ENCODE measurements around the gene CNTN4. TPM values are rescaled to one million over a fixed set of nuclear protein-coding genes. Genes with fewer than 3 reads are reported as not detected.

Gene CNTN4
- total and polyA plus RNA-seq, 2 experiments from 2014 or later, result 0.91 to 4.0 TPM

- no peak overlapping the region for H3K4me2 ChIP-seq
- H3K4me3 ChIP-seq, result no peak overlapping the region
- no peaks in the 10 kb centered on the region for H3K27me3 Mint-ChIP-seq (ENCODE audit: insufficient read depth, low read depth, poor library complexity)
- H3K79me2 ChIP-seq (replicated peaks; ENCODE audit: insufficient read depth), result no peaks in the 10 kb centered on the region
- no peaks in the 10 kb centered on the region for H3F3A ChIP-seq (replicated peaks; ENCODE audit: low read depth)
- no peaks in the 10 kb centered on the region for H3K9me2 ChIP-seq (ENCODE audit: insufficient read depth)
- no peaks in the 10 kb centered on the region for H3K4me1 ChIP-seq (ENCODE audit: insufficient read depth)
- H3K36me3 Mint-ChIP-seq (ENCODE audit: low read depth), result peaks cover 18% of the 10 kb centered on the region
- TF ChIP-seq ETS1 (IDR thresholded peaks at IDR 0.05) (no peak), REST (IDR thresholded peaks at IDR 0.05; ENCODE audit: unreplicated experiment) (no peak), ZNF114 (CRISPR knock-in tag; IDR thresholded peaks at IDR 0.05) (no peak), EZH2 (IDR thresholded peaks at IDR 0.05; ENCODE audit: low read depth, unreplicated experiment) (no peak), EZH2phosphoT487 (IDR thresholded peaks at IDR 0.05; ENCODE audit: unreplicated experiment) (no peak), POLR2AphosphoS5 (IDR thresholded peaks at IDR 0.05; ENCODE audit: low read depth) (no peak), NANOG (IDR thresholded peaks at IDR 0.05; ENCODE audit: borderline replicate concordance) (no peak), STAT1 (IDR thresholded peaks at IDR 0.05; ENCODE audit: unreplicated experiment) (no peak), ZNF331 (CRISPR knock-in tag; IDR thresholded peaks at IDR 0.05; ENCODE audit: low read depth) (no peak), JUNB (IDR thresholded peaks at IDR 0.05; ENCODE audit: unreplicated experiment) (no peak), ZNF462 (CRISPR knock-in tag; IDR thresholded peaks at IDR 0.05) (no peak)
- TF ChIP-seq, protein P1, sequence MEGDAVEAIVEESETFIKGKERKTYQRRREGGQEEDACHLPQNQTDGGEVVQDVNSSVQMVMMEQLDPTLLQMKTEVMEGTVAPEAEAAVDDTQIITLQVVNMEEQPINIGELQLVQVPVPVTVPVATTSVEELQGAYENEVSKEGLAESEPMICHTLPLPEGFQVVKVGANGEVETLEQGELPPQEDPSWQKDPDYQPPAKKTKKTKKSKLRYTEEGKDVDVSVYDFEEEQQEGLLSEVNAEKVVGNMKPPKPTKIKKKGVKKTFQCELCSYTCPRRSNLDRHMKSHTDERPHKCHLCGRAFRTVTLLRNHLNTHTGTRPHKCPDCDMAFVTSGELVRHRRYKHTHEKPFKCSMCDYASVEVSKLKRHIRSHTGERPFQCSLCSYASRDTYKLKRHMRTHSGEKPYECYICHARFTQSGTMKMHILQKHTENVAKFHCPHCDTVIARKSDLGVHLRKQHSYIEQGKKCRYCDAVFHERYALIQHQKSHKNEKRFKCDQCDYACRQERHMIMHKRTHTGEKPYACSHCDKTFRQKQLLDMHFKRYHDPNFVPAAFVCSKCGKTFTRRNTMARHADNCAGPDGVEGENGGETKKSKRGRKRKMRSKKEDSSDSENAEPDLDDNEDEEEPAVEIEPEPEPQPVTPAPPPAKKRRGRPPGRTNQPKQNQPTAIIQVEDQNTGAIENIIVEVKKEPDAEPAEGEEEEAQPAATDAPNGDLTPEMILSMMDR (conservative IDR thresholded peaks at IDR 0.05; ENCODE audit: low read depth in 2 of 2), result no peak
- DNase-seq (ENCODE audit: low spot score), result no peak
- H3K27me3 ChIP-seq (ENCODE audit: insufficient read depth), result no peaks in the 10 kb centered on the region
- H3K36me3 ChIP-seq (ENCODE audit: insufficient read depth), result no peaks in the 10 kb centered on the region
- no peak overlapping the region for H3K4me3 Mint-ChIP-seq
- no peak overlapping the region for H3K27ac ChIP-seq (ENCODE audit: low read depth)
- no peak for ATAC-seq
- no peaks in the 10 kb centered on the region for H4K20me1 ChIP-seq (replicated peaks; ENCODE audit: insufficient read depth)
- H3K27ac Mint-ChIP-seq, result no peak overlapping the region
- no peak overlapping the region for H2AFZ ChIP-seq
- H3K9me3 Mint-ChIP-seq, result peaks cover 85% of the 10 kb centered on the region
- no peaks in the 10 kb centered on the region for H3K4me1 Mint-ChIP-seq
These were observed 739.2 kb downstream of the CNTN4 start for GRCh38 chr3:2837910-2838309.

Measured in GM23338 (cell line).